ENCODE measurements around the gene ASIC4.
A peak's percentile ranks its signal among the peaks of the same experiment; 100 is the strongest.

The ASIC4 gene

DNA sequence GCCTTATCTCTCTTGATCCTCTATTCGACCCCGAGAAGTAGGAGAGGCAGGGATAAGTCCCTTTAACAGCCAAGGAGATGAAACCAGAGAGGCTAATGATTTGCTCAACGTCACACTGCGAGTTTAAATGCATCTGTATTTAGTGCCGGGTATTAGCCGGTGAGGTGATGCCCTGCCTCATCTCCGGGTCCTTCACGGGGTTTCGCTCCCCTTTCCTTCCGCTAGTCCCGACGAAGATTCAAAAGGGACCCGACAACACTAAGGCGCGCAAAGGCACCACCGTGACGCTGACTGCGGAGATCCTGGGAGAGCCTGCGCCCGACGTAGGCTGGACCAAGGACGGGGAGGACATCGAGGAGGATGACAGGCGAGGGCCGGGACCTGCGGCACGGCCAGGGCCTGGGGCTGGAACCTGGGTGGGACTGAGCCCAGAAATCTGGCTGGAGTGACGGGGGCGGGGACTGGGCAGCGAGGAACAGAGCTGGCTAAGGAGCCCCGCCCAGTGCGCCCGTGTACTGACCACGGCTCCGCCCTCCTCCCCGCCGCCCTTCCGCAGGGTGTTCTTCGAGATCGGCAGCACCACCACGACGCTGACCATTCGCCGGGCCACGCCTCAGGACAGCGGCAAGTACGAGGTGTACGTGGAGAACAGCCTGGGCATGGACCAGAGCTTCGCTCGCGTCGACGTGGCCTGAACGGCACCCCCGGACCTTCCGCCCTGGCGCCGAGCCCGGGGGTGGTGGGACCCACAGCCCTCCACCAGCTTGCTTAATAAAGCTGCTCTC lies 16.6 kb upstream of the ASIC4 start:
- peak; percentile 49 for DNase-seq (ENCODE audit: low spot score)

DNA sequence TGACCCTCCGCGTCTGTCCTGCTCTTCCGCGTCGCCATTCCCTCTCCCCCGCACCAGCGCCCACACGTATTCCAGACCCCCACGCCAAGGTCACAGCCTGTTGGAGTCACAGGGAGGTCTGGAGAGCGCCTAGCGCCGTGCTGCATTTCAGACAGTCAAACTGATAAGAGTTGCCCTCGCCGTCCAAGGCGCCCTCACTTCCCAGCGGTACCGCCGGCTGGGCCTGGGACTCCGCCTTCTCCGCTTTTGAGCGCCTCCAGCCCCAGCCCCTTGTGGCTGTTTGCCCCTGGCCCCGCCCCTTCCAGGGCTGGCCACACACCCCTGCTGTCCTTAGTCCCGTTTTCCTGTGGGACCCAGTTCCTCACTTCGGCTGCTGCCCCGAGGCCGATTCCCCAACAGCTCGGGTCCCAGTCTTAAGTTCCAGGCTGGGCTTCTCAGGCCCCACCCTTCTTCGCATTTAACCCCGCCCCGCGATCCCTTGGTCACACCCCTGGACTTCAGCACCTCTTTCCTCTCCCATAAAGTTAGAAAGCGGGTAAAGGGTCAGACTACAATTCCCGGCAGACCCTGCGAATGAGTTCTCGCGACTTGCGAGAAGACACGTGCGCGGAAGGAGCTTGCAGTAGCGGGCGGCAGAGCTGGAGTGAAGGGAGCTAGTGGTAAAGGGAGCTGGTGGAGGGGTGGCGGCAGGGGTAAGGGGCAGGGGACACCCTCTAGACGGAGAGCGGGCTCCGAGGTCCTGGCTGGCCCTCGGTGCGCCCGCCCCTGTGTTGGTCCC lies 15.8 kb upstream of the ASIC4 start, which contains the start of gene GMPPA:
Gene GMPPA (plus strand): TSS at position 612 of the 778 bp plus-strand sequence. CDS start 1,085 bp downstream, outside the sequence.
- DNase-seq (ENCODE audit: low spot score), result peak; percentile 91

DNA sequence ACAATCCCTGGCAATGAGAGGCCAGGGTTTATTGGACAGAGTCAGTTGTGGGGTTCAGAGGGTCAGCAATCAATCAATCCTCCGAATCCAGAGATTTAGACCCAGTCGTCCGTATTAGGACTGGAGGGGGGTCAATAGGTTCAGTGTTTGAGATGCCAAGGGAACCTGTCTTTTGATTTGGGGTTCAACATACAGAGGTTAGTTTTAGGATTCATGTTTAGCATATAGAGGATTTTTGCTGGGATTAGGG lies 15.3 kb upstream of the ASIC4 start:
- no peak for DNase-seq (ENCODE audit: low spot score)

DNA sequence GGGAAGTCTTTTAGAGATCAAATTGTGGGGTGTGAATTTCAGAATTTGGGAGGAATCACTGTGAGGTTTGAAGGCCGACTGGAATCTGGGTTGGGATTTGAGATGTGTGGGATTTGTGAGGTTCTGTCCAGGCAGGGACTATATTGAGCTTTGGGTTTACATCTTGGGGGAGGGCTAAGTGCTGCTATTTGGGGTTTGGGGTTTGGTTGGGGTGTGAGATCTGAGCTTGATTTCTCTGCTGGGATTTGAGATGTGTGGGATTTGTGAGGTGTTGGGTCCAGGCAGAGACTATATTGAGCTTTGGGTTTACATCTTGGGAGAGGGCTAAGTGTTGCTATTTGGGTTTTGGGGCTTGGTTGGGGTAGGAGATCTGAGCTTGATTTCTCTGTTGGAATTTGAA lies 14.7 kb upstream of the ASIC4 start:
- no peak for DNase-seq (ENCODE audit: low spot score)

DNA sequence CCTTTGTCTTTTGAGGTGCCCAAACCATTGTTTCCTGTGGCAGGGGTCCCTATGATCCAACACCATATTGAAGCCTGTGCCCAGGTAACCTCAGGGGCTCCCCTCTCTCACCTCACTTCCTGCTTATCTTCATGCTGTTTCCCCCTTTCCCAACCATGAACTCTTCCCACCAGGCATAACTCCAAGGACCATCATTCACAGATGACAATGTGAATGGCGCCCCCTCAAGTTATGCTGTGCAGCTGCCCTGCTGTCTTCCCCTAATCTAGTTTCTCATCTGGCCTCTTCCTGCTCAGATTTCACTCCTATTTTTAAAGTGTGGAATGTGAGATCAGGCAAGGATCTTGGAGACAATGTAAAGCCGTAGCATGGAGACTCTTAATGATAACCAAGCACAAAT lies 14.1 kb upstream of the ASIC4 start:
- DNase-seq (ENCODE audit: low spot score), result no peak

DNA sequence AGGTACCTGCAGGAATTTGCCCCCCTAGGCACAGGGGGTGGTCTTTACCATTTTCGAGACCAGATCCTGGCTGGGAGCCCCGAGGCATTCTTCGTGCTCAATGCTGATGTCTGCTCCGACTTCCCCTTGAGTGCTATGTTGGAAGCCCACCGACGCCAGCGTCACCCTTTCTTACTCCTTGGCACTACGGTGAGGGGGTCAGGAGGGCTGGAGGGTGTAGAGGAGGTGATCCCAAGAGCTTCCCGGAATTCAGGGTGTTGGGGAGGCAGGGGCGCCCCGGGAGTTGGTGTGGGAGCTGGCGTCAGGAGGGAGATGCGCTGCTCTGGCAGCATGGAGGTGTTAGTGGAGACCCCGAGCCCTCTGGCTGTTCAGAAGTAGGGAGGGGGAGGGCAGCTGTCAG lies 12.4 kb upstream of the ASIC4 start:
- DNase-seq (ENCODE audit: low spot score), result no peak

DNA sequence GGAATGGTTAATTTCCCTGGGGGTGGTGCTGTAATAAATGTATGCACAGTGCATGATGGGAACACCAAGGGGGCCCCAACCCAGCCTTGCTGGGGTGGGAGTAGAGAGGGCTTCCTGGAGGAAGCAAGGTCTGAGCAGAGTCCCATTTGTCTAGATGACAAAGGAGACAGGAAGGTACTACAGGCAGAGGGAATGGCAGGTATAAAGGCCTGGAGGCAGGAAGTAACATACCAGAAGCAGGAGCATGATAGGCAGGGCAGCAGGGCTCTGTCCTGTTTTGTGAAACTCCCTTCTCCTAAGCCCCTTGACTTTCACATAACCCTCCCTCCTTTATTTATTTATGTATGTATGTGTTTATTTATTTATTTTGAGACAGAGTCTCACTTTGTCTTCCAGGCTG lies 11.7 kb upstream of the ASIC4 start:
- no peak for DNase-seq (ENCODE audit: low spot score)

DNA sequence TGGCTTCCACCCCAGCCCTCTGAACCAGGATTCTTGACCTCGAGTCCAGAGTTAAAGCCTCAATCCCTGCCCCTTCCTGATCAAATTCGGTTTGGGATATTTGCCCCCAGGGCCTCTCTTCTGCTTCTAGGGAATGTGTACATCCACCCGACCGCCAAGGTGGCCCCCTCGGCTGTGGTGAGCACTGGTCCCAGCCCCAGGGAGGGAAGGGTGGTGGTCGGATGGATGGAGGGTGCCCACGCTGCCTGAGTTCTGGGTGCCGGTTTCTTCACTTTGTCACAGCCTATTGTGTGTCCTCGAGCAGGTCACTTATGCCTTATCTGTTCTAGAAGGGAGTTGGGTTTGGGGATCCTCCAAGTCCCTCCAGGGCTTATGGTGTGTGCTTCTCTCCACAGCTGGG lies 8.7 kb upstream of the ASIC4 start:
- DNase-seq (ENCODE audit: low spot score), result no peak

DNA sequence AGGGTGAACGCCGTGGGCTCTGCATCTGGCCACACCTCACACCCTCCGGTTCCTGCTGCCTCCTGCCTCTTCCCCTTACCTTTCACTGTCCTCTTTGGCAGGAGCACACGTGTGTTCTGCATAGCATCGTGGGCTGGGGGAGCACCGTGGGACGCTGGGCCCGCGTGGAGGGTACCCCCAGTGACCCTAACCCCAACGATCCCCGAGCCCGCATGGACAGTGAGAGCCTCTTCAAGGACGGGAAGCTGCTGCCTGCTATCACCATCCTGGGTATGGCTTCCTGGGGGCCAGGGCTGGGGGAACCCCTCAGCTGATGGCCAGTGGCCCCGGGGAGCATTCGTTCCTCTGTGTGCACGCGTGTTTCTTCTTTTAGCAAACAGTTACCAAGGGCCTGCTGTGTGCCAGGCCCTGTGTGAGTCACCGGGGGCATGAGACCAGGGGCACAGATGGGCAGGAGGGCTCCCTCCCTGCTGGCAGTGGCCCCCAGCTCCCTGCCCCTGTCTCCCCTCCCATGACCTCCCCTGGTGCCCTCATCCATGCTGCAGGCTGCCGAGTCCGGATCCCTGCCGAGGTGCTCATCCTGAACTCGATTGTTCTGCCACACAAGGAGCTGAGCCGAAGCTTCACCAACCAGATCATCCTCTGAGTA lies 8.0 kb upstream of the ASIC4 start:
- DNase-seq (ENCODE audit: low spot score), result no peak

DNA sequence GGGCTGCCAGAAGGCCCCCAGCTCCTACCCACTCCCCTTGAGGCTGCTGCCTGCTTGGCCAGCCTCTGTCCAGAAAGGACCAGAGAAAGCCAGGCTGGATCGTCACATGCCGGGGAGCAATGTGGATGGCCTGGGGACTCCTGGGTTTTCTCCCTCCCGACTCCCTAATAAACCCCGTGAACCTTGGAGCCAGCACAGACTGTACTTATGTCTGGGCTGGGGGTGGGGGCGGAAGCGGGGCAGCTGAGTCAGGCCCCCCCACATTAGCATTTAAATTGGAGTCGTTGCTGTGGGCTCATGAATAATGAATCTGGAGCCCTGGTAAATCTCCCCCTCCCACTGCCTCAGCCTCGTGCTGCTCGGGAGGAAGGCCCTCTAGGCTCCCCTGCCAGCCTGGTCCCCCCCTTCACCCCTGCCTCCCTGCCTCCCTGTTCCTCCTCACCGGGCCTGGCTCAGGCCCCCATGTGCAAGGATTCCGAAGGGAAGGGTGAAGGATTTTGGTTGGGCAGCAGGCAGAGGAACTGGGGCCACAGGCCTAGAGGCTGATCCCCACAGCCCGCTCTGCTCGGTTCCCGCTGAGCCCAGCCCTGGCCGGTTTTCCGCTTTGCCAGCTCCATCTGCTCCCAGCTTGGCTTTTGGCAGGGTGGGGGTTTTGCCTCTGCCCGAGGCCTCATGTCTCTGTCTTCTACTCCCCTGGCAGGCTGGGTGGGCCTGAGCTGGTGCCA lies 7.3 kb upstream of the ASIC4 start:
- DNase-seq (ENCODE audit: low spot score), result no peak

DNA sequence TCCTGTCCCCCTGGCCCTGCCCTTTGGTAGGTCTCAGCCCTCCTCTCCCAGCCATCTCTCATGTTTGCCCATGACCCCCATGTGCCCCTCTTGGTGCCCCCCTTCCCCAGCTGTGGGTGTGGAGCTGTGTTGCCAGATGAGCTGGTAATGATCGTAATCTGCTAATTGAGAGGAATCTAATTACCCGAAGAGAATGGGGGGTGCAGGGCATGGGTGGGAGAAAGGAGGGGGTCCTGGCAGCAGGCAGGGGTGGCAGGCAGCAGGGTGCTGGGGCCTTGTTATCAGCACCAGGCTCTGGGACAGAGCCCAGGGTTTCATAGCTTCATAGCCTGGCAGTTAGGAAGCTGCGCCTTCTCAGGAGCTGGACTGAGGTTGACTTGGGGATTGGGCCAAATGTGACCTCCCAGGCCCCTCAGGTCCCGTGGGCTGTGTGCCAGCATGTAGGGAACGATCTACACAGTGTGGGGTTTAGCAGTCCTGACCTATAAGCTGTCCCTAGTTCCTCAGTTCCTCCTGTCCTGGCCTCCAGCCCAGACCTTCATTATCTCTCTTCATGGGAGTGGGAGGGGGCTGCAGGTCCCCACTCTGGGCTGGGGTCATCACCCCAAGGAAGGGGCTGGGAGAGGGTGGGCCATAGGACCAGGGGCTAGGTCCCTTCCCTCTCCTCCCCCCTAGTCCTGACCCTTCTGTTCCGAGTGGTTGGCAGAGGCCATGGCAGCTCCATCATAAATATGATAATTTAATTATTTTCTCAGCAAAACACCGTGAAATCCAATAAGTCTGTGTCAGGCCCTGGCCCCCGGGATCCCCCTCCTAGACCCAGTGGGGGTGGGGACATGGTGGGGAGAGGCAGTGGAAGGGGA lies 6.5 kb upstream of the ASIC4 start:
- DNase-seq (ENCODE audit: low spot score), result no peak

DNA sequence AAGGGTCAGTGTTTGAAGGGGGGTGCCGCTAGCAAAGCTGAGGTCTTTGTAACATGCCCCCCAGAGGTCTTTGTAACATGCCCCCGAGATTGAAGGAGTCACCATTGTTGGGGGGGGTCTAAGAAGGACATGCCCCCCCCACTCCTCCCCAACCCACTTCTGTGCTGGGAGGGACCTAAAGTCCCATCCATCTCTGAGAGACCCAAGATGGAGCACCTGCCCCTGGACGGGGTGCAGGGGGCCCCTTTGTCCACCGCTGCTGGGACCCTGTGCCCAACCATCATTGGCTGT lies 5.9 kb upstream of the ASIC4 start:
- no peak for DNase-seq (ENCODE audit: low spot score)

DNA sequence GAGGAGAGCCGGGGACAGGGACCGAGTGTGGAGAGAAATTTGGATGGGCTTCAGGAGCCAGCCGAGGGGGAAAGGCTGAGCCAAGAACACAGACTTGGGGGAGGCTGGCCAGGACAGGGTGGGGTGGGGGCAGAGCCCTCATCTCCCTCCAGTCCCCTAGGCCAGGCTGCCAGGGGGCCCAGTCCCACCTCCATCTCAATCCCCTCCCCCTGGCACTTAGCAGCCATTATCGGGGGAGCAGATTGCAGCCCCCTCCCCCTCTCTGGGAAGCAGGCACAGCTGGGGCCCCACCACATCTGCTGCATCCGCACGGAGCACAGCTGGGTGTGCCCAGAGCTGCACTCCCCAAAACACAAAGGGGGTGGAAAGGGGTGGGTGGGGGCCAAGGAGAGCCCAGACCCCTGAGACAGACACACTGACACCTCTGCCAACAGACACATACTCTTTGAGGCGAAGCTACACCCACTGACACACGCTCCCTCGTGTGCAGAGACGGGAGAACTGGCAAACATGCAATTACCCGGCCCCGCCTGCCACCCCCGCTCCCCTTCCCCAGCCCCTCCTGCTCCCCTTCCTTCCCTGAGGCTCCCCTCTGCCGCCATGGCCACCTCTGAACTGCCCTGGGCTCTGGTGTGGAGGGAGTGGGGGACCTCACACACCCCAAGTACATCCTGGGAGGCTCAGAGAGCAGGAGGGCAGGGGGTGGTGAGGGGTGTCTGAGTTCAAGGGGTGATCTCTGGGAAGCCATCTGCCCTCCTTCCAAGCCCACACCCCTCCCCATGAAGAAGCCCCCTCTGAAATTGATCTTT lies 5.1 kb upstream of the ASIC4 start:
- peak; percentile 13 for DNase-seq (ENCODE audit: low spot score)

DNA sequence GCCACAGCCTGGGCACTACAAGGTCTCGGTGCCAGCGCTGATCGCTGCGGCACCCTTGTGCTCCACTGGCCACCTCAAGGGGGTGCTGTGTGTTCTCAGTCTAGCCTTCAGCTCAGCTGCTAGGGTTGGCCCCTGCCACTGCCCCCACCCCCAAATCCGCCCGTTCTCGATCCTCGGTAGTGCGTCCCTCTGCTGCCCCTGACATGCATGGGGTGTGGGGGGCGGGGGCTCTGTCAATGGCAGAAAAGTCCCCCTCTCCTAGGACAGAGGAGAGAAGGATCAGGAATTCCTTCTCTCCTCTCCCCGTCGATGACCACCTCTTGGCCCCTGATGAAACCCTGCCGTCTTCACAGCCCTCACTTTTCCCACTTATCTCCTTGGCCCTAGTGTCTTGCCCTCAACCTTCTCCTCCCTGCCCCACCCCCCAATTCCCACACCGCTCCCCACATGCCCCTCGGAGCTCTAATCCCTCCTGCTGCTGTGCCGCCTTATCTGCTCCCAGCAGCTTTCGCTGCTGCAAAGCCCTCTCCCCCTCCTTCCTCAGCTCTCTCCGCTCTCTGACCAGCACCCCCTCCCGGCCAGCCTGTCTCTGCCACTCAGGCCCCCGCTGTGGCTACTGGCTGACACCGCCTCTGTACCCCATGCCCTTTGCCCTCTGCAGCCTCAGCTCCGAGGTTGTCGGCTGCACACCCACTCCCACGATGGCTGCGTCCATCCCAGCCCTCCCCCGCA lies 4.3 kb upstream of the ASIC4 start:
- peak; percentile 81 for DNase-seq (ENCODE audit: low spot score)

DNA sequence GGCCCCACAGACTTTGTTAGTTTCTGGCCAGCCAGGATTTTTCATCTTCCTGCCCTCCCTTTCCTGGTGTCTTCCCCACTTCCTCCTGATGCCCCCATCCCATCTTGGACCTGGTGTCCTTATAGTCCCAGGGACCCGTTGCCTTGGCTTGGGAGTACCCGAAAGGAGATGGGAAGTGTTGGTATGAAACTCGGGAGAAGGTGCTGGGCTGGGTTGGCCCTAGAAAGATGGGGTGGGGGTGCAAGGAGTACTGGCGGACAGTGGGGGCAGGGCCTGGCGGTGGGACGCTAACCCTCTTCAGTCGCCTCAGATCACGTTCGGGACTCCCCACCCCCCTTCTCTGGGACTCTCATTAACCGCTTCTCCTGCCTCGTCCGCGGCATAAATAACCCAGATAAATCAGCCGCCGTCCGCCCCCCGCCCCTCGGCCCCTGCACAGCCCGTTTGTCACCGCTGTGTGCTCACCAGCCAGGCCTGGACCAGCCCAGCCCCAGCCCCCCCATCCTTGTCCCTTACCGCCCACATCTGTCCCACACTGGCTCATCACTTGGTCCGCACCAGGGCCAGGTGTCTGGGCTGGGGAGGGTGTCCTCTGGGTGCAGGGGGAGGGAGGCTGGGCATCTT lies 3.7 kb upstream of the ASIC4 start:
- DNase-seq (ENCODE audit: low spot score), result no peak

DNA sequence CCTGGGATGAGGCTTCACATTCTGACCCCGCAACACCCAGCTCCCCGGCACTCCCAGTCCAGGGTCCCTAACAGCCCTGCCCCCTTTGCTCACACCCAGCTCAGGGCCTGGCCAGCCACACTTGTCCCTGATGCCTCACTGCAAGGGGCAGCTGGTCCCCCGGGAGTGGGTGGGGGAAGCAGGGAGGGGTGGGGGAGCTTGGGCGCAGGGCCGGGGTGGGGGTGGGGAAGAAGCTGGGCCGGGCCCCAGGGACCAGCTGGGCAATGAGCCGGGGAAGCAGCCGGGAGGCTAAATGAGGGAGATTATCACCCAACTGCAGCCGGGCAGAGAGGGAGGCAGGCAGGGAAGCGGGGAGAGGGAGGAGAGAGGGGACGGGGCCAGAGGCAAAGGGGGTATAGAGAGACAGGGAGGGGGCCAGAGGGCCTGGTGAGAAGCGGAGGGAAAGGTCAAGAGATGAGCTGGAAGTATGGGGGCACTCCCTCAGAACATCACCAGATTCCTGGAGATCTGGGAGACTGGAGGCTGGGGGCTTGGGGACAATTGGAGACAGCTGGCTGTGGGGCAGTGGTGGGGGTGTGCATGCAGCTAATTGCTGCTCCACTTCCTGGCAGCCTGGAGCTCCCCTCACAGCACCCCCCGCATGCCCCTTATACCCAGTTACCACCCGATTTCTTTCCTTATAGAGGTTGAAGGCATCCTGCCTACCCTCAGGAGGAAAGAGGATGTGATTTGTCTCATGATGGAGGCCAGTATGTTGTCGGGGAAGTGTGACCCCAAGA lies 2.5 kb upstream of the ASIC4 start:
- peak; percentile 27 for DNase-seq (ENCODE audit: low spot score)

DNA sequence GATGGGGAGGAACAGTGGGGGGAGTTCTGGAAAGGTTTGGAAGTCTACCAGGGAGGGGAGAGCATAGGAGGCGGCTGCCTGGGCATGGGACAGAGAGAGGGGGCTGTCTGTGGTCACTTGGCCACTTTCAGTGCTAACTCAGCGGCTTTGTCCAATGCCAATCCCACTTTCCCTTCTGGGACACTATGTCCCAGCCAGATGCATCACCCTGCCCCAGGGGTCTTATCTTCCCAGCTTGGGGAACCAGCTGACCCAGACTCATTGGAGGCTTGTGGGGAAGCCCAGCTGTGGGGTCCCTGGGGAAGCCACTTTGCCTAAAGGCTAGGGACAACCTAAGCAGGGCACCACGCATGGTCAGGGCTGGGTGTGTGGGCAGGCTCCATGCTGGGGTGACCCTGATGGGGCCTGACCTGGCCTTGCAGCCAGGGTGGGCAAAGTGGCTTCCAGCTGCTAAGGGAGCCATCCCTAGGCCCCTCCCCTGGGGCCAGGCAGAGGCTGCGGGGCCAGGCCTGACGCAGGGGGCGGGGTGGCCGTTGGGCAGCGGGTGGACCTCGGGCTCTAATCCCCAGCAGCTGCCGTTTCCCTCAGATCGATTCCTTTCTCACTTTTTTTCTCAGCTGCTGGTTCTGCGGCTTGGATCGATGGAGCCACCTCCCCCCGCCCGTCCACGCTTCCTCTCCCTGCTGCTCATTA lies 1.6 kb upstream of the ASIC4 start:
- DNase-seq (ENCODE audit: low spot score), result no peak

DNA sequence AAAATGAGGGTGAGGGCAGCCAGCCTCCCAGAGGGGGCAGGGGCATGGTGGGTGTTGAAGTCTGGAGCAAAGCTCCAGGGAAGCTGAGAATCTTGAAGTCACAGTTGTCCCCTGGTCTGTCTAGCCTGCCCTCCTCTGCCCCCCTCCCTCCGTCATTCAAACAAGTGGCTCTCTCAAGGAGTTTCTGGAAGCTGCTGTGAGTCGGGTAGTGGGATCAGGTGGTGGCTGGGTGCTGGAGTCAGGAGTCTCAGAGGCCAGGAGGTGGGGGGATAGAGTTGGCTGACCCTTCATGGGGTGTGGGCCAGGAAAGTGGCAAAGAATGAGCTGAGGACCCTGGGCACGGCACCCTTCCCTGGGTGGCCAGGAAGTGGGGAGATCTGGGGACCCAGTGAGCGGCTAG lies 495 bp upstream of the ASIC4 start:
- DNase-seq (ENCODE audit: low spot score), result no peak
